Duodenal mucosa (tissue), 2 donors: ENCODE results near the gene PRPF39.

Experiments used
- H3K27ac ChIP-seq: one replicate; pipeline ENCODE4 v1.7.0; 2013; ENCODE audit warnings: low read depth, low read length
- H3K27me3 ChIP-seq, 2 donors: one replicate each; pipeline ENCODE4 v1.7.0; 2013; ENCODE audit warnings: low read length in 2 of 2, control low read depth in 1 of 2; ENCODE audit not compliant: insufficient read depth in 2 of 2, control insufficient read depth in 1 of 2
- H3K36me3 ChIP-seq, 2 donors: one replicate each; pipeline ENCODE4 v1.7.0; 2013; ENCODE audit warnings: low read length in 2 of 2, control low read depth in 1 of 2; ENCODE audit not compliant: insufficient read depth in 2 of 2, control insufficient read depth in 1 of 2
- H3K4me1 ChIP-seq, 2 donors: one replicate each; pipeline ENCODE4 v1.7.0; 2013; ENCODE audit warnings: low read length in 2 of 2, control low read depth in 1 of 2; ENCODE audit not compliant: insufficient read depth in 2 of 2, control insufficient read depth in 1 of 2
- H3K4me3 ChIP-seq, 2 donors: one replicate each; pipeline ENCODE4 v1.7.0; 2013; ENCODE audit warnings: low read length in 2 of 2, low read depth in 1 of 2
- H3K9ac ChIP-seq, 2 donors: one replicate each; pipeline ENCODE4 v1.7.0; 2013; ENCODE audit warnings: low read length in 2 of 2, low read depth in 1 of 2
- H3K9me3 ChIP-seq, 2 donors: one replicate each; pipeline ENCODE4 v1.7.0; 2013; ENCODE audit warnings: low read length in 2 of 2, control low read depth in 1 of 2; ENCODE audit not compliant: control insufficient read depth in 1 of 2

Gene PRPF39

DNA sequence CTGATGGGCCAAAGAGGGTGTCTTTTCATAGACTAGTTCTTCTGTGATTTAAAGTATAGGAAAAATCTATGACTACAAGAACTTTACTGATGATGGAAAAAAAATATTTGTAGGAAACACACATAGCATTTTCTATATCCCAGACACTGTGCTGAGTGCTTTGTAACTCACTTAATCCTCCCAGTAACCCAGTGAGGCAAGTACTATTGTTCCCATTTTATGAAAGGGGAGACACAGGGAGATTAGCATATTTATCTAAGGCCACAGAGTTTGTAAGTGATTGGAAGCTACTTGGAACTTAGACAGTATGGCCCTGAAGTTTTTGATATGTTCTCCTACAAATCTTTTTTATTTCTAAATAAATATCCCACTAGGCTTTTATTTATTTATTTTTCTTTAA lies 19.9 kb downstream of the PRPF39 start:
- Histone ChIP-seq H3K9ac (no peak overlapping the region), H3K4me1 (peaks cover 0 to 18% of the 10 kb centered on the region in 2 donors), H3K27me3 (no peaks in the 10 kb centered on the region), H3K27ac (no peak overlapping the region), H3K36me3 (peaks cover 9 to 32% of the 10 kb centered on the region in 2 donors), H3K4me3 (no peak overlapping the region), H3K9me3 (no peaks in the 10 kb centered on the region)

DNA sequence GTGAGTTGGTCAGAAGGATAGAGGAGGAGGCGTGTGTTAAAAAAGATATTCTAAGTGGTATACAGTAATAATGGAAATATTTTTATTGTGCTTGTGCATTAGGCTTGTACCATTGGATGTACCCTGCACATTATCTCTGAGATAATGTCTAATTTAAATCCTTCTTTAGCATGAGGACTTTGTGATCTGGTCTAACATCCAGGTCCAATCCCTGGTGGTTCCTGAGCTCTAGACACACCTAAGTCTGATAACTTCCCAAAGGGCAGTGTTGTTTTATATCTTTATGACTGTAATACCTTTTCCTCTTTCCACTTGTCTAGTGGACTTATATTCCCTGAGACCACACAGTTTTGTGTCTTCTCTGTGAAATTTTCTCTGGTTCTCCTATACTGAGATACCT lies 20.6 kb downstream of the PRPF39 start:
- H3K4me3 ChIP-seq: no peak overlapping the region
- no peak overlapping the region for H3K9ac ChIP-seq
- no peaks in the 10 kb centered on the region for H3K9me3 ChIP-seq
- peaks cover 12 to 36% of the 10 kb centered on the region in 2 donors for H3K36me3 ChIP-seq
- no peak overlapping the region for H3K27ac ChIP-seq
- H3K27me3 ChIP-seq: no peaks in the 10 kb centered on the region
- H3K4me1 ChIP-seq: peaks cover 0 to 18% of the 10 kb centered on the region in 2 donors

DNA sequence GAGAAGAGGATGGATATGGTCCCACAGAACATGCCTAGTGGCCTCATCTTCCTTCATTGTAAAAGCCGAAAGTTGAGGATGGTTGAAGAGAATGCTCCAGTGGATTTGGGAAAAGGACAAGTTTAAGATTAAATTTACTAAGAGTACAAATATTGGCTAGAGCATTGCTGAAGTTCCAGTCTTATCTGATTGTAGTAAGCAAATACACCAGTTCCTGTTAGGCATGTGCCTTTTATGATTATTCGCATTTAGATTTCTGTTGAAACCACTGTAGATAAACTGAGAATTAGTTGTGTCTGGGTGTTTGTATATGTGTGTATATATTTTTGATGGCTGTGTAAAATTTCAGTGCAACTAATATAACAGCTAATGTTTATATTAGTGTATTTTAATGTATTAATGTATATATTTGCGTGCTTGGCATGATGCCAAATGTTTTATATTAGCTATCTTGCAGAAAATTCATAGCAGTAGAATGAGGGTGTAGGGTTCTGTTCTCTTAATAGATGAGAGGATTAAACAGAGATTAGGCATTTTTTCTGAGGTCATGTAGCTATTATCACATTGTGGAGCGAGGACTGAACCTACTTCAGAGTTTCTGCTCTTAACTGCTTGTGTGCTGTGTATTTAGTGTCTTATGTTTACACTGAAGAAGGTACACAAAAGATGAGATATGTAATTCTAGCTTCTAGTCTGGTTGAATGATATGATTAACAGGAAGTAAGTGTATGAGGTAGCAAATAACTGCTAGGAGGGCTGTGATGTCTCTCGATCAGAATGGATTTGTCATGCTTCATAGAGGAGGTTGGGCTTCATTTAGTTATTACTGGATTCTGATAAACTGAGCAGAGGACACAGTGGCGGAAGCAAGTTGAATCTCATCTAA lies 29.2 kb downstream of the PRPF39 start:
- Histone ChIP-seq H3K27me3 (no peaks in the 10 kb centered on the region), H3K4me3 (no peak overlapping the region), H3K27ac (no peak overlapping the region), H3K36me3 (peaks cover 25 to 65% of the 10 kb centered on the region in 2 donors), H3K4me1 (peaks cover 0 to 11% of the 10 kb centered on the region in 2 donors), H3K9me3 (no peaks in the 10 kb centered on the region), H3K9ac (no peak overlapping the region)

DNA sequence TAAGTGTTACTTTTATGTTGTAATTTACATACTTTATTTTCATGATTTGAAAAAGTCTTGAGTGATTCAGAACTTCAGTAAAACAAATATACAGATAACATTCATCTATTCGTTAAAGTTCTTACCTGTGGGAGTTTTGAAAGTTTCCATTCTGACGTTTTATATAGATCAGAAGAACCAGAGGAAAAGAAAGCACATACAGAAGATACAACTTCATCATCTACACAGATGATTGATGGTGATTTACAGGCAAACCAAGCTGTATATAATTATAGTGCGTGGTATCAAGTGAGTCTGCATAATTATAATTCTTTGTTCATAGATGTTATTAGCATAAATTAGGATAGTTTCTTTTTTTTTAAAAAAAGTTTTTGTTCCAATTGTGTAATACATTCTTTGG lies 30.4 kb downstream of the PRPF39 start:
- H3K4me3 ChIP-seq: no peak overlapping the region
- no peaks in the 10 kb centered on the region for H3K27me3 ChIP-seq
- peaks cover 23 to 66% of the 10 kb centered on the region in 2 donors for H3K36me3 ChIP-seq
- H3K27ac ChIP-seq: no peak overlapping the region
- H3K9me3 ChIP-seq: no peaks in the 10 kb centered on the region
- H3K4me1 ChIP-seq: peaks cover 0 to 11% of the 10 kb centered on the region in 2 donors
- H3K9ac ChIP-seq: no peak overlapping the region

DNA sequence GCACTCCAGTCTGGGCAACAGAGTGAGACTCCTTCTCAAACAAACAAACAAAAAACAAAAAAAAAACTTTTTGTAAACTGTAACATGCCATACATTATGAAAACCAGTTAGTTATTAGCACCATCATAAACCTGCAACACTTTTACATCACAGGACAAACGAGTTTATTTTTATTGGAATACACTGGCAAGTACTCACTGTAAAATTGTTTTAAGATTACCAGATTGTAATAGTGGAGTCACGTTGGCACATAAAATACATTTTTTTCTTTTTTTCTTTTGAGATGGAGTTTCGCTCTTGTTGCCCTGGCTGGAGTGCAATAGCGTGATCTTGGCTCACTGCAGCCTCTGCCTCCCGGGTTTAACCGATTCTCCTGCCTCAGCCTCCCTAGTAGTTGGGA lies 34.7 kb downstream of the PRPF39 start:
- no peak overlapping the region for H3K9ac ChIP-seq

DNA sequence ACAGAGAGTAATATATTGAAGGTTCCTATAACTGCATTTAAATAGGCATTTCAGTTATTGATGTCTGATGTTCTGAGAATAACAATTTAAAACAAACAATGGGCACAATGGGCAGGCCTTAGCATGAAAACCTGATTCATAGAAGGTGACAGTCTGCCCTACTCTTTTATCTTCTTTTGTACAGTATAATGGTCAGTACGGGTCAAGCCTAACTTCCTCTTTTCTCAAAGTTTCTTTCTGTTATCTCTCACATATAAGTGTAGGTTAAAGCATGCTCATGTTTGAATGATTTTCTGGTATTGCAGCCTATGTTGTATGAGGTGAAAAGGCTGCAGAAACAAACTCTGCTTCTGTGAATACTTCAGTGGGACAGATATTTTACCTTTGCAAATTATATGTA lies 36.2 kb downstream of the PRPF39 start:
- H3K4me1 ChIP-seq: peaks cover 0 to 7% of the 10 kb centered on the region in 2 donors
- H3K4me3 ChIP-seq: no peak overlapping the region
- no peaks in the 10 kb centered on the region for H3K27me3 ChIP-seq
- H3K9me3 ChIP-seq: no peaks in the 10 kb centered on the region
- peaks cover 19 to 55% of the 10 kb centered on the region in 2 donors for H3K36me3 ChIP-seq
- H3K9ac ChIP-seq: no peak overlapping the region
- no peak overlapping the region for H3K27ac ChIP-seq

More for the DNA sequence above, 34.7 kb downstream of the PRPF39 start:
- Histone ChIP-seq H3K4me1 (peaks cover 0 to 7% of the 10 kb centered on the region in 2 donors), H3K27ac (no peak overlapping the region), H3K9me3 (no peaks in the 10 kb centered on the region), H3K36me3 (peaks cover 20 to 61% of the 10 kb centered on the region in 2 donors), H3K4me3 (no peak overlapping the region), H3K27me3 (no peaks in the 10 kb centered on the region)

DNA sequence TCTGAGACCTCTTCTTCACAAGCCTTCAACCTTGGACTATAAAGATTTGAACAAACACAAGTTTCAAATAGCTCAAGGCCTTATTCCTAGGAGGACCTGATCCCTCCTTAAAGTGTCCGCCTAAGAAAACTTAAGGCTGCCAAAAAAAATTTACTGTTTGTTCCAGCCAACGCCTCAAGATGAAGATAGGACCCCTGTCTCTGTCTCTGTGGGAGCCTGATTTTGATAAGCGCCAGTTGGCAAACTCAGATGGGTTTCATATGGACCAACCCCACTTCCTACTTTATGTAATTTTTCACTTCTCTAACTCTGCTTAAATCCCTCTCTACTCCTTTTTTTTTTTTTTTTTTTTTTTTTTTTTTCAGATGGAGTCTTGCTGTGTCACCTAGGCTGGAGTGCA lies 39.4 kb downstream of the PRPF39 start:
- H3K27ac ChIP-seq: no peak overlapping the region
- no peaks in the 10 kb centered on the region for H3K4me1 ChIP-seq
- no peaks in the 10 kb centered on the region for H3K27me3 ChIP-seq
- peaks cover 19 to 39% of the 10 kb centered on the region in 2 donors for H3K36me3 ChIP-seq
- no peak overlapping the region for H3K4me3 ChIP-seq
- no peak overlapping the region for H3K9ac ChIP-seq
- H3K9me3 ChIP-seq: no peaks in the 10 kb centered on the region

DNA sequence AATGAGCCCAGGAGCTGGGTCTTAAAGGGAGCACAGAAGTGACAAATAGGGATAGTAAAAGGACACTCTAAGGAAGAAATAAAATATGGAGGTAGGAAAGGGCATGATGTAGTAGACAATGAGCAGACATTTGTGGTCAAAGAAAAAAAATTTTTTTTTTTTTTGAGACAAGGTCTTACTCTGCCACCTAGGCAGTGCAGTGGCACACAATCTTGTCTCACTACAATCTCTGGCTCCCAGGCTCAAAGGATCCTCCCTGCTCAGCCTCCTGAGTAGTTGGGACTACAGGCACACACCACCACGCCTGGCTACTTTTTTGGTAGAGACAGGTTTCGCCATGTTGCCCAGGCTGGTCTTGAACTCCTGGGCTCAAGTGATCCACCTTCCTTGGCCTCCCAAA lies 41.8 kb downstream of the PRPF39 start:
- H3K9me3 ChIP-seq: no peaks in the 10 kb centered on the region
- no peak overlapping the region for H3K9ac ChIP-seq
- H3K27ac ChIP-seq: no peak overlapping the region
- no peak overlapping the region for H3K4me3 ChIP-seq
- no peaks in the 10 kb centered on the region for H3K27me3 ChIP-seq
- H3K36me3 ChIP-seq: peaks cover 8 to 21% of the 10 kb centered on the region in 2 donors
- no peaks in the 10 kb centered on the region for H3K4me1 ChIP-seq

DNA sequence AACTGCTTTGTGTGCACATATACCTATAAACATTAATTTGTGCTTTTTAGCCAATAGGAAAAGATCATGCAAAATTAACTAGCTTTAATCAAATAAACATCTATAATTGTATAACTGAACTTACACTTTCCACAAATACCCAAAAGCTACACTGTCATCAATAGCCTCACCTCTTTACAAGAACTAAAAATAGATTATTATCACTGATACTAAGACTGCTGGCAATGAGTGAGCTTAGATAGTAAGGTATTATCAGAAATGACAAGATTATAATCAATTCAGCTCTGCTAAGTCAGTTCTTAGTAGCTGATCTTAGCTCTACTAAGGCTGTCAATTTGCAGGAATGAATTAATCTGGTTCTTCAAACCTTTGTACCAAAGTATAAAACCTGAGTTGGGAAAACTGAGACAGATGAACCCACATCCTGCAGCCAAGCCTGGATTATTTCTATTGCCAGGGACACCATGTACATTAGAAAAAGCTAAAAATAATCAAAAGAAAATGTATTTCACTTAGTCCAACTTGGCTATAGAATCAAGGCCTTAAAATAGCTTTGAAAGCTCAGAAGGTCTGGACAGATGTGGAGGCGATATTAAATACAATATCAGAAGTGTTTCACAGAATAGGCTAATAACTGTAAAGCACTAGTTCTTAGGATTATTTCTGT lies 45.2 kb downstream of the PRPF39 start:
- H3K9ac ChIP-seq: no peak overlapping the region
- no peak overlapping the region for H3K27ac ChIP-seq
- no peaks in the 10 kb centered on the region for H3K9me3 ChIP-seq
- H3K4me1 ChIP-seq: peaks cover 3% of the 10 kb centered on the region in 2 donors
- no peaks in the 10 kb centered on the region for H3K27me3 ChIP-seq
- no peak overlapping the region for H3K4me3 ChIP-seq
- H3K36me3 ChIP-seq: peaks cover under 1 to 13% of the 10 kb centered on the region in 2 donors

DNA sequence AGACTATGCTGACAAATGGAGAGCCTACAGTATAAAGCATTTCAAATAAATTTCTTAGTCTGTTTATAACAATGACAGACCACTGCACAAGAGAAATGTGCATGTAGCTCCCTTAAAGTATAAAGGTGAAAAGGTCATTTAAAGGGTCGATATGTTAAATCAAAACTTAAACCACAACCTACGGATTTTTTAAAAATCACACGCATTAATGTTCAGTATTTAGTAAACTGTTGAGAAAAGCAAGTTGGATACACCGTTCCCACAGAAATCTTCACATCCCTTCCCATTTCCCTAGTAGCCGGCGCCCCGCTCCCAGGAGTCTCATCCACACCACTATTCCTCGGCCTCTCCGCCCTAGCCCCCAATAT lies 49.8 kb downstream of the PRPF39 start:
- H3K9me3 ChIP-seq: no peaks in the 10 kb centered on the region
- H3K9ac ChIP-seq: peak overlapping the region; percentile 75 to 96
- no peak overlapping the region for H3K27ac ChIP-seq
- no peaks in the 10 kb centered on the region for H3K36me3 ChIP-seq
- no peaks in the 10 kb centered on the region for H3K27me3 ChIP-seq
- peak overlapping the region; percentile 93 to 97 for H3K4me3 ChIP-seq
- peaks cover 18 to 22% of the 10 kb centered on the region in 2 donors for H3K4me1 ChIP-seq
